ENCODE data around the gene ZBED2. TPM values are rescaled to one million over a fixed set of nuclear protein-coding genes. Genes with fewer than 3 reads are reported as not detected.
"Not testable (repeated sequence)": the region's sequence is repeated elsewhere in the genome, so short reads cannot be mapped to it uniquely, and the experiment has no call there.

The ZBED2 gene
- total RNA-seq, result under 1 TPM in 1 of 4 donors, not detected in 3; 0.35 TPM

- DNase-seq, result no peak
- no peaks in the 10 kb centered on the region for H3K9me3 ChIP-seq
- H3K27me3 ChIP-seq, result no peaks in the 10 kb centered on the region
- intact Hi-C loops (cut with DNase I; ENCODE audit: low total_unique reads), result no loop called here
- TF ChIP-seq CTCF (IDR thresholded peaks at IDR 0.05), result no peak
- TF ChIP-seq POLR2A (IDR thresholded peaks at IDR 0.05), result no peak
- no peak within 1 kb of the TSS for H3K27ac ChIP-seq
- no peaks in the 10 kb centered on the region for H3K36me3 ChIP-seq
- H3K4me3 ChIP-seq, result no peak within 1 kb of the TSS
- H3K4me1 ChIP-seq, result no peaks in the 10 kb centered on the region
Measured at GRCh38 chr3:111595232-111595631, at the start of gene ZBED2. ZBED2 (minus strand) TSS chr3:111595346; CDS start chr3:111594201, 1,145 bp downstream.

GRCh38 chr3:111639316-111639715 is 44.2 kb upstream of the ZBED2 start:
- no peak for DNase-seq
- H3K27me3 ChIP-seq, result no peaks in the 10 kb centered on the region
- TF ChIP-seq POLR2A (IDR thresholded peaks at IDR 0.05) (no peak), CTCF (IDR thresholded peaks at IDR 0.05) (no peak)
- intact Hi-C loops (cut with DNase I; ENCODE audit: low total_unique reads), result no loop called here
- H3K36me3 ChIP-seq, result no peaks in the 10 kb centered on the region
- no peak overlapping the region for H3K4me3 ChIP-seq
- no peaks in the 10 kb centered on the region for H3K4me1 ChIP-seq
- no peaks in the 10 kb centered on the region for H3K9me3 ChIP-seq
- H3K27ac ChIP-seq, result no peak overlapping the region

GRCh38 chr3:111636366-111636885 is 41.3 kb upstream of the ZBED2 start:
- Histone ChIP-seq H3K9me3 (no peaks in the 10 kb centered on the region), H3K4me3 (no peak overlapping the region), H3K27me3 (no peaks in the 10 kb centered on the region), H3K4me1 (no peaks in the 10 kb centered on the region), H3K27ac (no peak overlapping the region), H3K36me3 (no peaks in the 10 kb centered on the region)
- intact Hi-C loops (cut with DNase I; ENCODE audit: low total_unique reads), result no loop called here
- DNase-seq, result no peak
- TF ChIP-seq POLR2A (IDR thresholded peaks at IDR 0.05), result no peak
- TF ChIP-seq CTCF (IDR thresholded peaks at IDR 0.05), result no peak

GRCh38 chr3:111635403-111635802 is 40.3 kb upstream of the ZBED2 start:
- Histone ChIP-seq H3K27ac (no peak overlapping the region), H3K9me3 (no peaks in the 10 kb centered on the region), H3K36me3 (no peaks in the 10 kb centered on the region), H3K4me1 (no peaks in the 10 kb centered on the region), H3K4me3 (no peak overlapping the region), H3K27me3 (no peaks in the 10 kb centered on the region)
- TF ChIP-seq POLR2A (IDR thresholded peaks at IDR 0.05), result no peak
- TF ChIP-seq CTCF (IDR thresholded peaks at IDR 0.05), result no peak
- no peak for DNase-seq
- intact Hi-C loops (cut with DNase I; ENCODE audit: low total_unique reads), result no loop called here

- DNase-seq; H3K4me1 ChIP-seq; intact Hi-C loops (cut with DNase I; ENCODE audit: low total_unique reads): not testable (repeated sequence)
Measured at GRCh38 chr3:111630638-111631037, 35.5 kb upstream of the ZBED2 start.

GRCh38 chr3:111629018-111629417 is 33.9 kb upstream of the ZBED2 start:
- H3K36me3 ChIP-seq; DNase-seq; H3K27ac ChIP-seq; H3K27me3 ChIP-seq; H3K4me1 ChIP-seq; H3K9me3 ChIP-seq; H3K4me3 ChIP-seq; intact Hi-C loops (cut with DNase I; ENCODE audit: low total_unique reads): not testable (repeated sequence)

More at GRCh38 chr3:111630638-111631037, 35.5 kb upstream of the ZBED2 start:
- not testable (repeated sequence) for H3K27me3 ChIP-seq, H3K27ac ChIP-seq, H3K4me3 ChIP-seq, H3K9me3 ChIP-seq, H3K36me3 ChIP-seq
